Dermis lymphatic vessel endothelial cell (primary cell): Measurements from ENCODE around the gene ATXN7L3. TPM values are rescaled to one million over a fixed set of nuclear protein-coding genes. Genes with fewer than 3 reads are reported as not detected.

Experiments
- total RNA-seq: library from RNA; depleted of rRNA; stranded (reverse); fragments of >200 nt; gene quantifications from 2 replicates; pipeline ENCODE4 v1.2.1, GENCODE V29; 2014

The ATXN7L3 gene
- 33.9 and 34.8 TPM in 2 replicates for total RNA-seq

DNA sequence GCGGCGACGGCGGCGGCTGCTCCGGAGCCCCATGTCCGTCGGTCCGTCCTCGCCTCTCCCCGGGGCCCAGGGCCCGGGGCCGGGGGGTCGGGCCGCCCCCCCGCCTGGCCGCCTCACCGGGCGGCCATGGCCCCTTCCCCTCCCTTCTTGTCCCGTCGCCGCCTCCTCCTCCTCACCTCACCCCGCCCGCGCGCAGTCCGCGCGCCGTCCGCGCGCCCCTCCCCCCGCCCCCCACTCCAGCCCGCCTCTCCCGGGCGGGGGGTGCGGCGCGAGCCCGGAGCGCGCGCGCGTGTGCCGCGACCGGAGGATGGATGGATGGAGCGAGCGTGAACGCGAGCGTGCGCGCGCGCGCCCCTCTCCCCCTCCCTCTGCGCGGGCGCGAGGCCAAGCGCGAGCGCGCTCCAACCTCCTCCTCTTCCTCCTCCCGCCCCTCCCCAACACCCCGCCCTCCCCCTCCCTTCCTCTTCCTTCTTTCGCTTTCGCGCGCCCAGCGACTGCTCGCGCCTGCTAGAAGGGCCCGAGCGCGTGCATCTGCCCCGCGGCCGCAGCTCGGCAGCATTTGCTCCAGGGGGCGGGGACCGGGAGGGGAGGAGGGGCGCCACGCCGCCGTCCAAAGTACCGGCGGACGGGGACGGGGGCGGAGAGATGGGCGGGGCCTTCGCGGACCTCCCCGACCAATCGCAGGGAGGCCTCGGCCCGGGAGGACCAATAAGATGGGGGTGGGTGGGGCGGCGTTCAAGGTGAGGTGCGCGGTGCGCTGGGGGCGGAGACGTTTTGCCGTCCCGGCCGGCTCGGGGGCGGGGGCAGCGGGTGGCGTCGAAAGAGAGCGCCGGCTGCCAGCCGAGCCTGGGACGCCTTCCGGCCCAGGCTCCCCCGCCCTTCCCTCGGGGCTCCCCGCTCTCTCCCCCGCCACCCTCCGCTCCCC, at the start of gene ATXN7L3:
Gene ATXN7L3, minus strand, starts transcription at position 332 of the 925 bp plus-strand sequence. CDS start 1,814 bp downstream, outside the sequence.

DNA sequence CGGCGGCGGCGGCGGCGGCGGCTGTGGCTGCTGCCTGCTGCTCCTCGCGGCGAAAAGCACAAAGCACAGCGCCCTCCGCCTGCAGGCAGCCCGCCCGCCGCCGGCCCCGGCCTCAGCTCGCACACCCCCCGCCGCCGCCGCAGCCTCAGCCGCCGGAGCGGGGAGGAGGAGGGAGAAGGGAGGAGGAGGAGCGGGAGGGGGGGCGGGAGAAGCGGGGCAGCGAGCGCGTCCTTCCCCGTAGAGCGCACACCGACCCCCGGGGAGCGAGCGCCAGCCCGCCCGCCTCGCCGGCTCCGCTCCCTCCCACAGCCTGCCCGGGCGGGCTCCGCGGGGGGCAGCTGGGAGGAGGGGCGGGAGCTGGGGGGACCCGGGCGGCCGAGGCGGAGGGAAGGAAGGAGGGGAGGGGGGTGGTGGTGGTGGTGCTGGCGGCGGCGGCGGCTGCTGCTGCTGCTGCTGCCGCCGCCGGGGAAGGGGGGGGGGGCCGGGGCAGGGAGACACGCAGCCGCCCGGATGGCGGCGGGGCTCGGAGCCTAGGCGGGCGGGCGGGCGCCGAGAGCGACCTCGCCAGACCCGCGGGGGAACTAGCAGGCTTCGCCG, 20.0 kb upstream of the ATXN7L3 start, which contains the start of gene UBTF:
Gene UBTF, minus strand, starts transcription at position 60 of the 597 bp plus-strand sequence. CDS start 1,446 bp downstream, outside the sequence.

GRCh38 chr17:44186307-44187130, 13.2 kb downstream of the ATXN7L3 start, which contains the start of gene TMUB2:
Gene TMUB2 (plus strand): TSS chr17:44186972. CDS start chr17:44187709, 737 bp downstream.

DNA sequence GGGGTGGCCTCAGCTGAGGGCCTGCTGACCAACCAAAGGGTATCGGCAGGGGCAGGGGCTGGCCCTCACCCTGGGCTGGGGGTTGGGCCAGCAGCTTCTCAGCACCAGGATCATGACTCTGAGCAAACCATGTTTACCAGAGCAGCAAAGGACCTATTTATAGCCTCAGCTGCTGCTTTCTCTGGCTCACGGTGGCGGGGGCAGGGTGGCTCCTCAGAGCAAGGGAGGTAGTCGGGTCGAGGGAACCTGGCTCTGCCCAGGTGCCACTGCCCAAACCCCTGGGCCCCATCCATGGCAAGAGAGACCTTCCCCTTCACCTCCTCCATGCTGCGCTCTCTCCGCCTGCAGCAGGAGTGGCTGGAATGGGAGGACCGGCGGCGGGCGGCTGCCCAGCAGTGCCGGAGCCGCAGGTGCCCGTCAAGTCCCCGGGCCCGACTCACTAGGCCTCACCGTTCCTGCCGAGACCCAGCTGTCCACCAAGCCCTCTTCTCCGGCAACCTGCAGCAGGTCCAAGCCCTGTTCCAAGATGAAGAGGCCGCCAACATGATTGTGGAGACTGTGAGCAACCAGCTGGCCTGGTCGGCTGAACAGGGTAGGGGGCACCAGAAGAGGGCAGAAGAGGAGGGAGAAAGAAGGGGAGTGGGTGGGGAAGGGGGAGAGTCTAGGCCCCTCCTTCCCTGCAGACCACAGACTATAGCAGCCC, 29.0 kb downstream of the ATXN7L3 start, which contains the start of gene ASB16:
Gene ASB16, plus strand, starts transcription at position 206 of the 703 bp plus-strand sequence. Its CDS starts 86 bp downstream, at position 292.

Other genes starting within 250 kb of the ATXN7L3 start
- not detected in 2 replicates for gene PYY, start 245.9 kb downstream of the ATXN7L3 start, total RNA-seq
- gene NAGS, start 195.3 kb downstream of the ATXN7L3 start, total RNA-seq: 2.4 TPM in 2 replicates
- gene TMEM101, start 184.9 kb downstream of the ATXN7L3 start, total RNA-seq: 87.9 and 101 TPM in 2 replicates
- gene LSM12, start 133.2 kb downstream of the ATXN7L3 start, total RNA-seq: 22.0 and 22.6 TPM in 2 replicates
- gene G6PC3, start 129.1 kb downstream of the ATXN7L3 start, total RNA-seq: 19.2 and 25.9 TPM in 2 replicates
- 29.0 and 33.8 TPM in 2 replicates for gene HDAC5, start 76.2 kb downstream of the ATXN7L3 start, total RNA-seq
- 0.77 and 1.6 TPM in 2 replicates for gene HROB, start 58.0 kb downstream of the ATXN7L3 start, total RNA-seq
- not detected in 2 replicates for gene ASB16, start 29.2 kb downstream of the ATXN7L3 start, total RNA-seq
- gene TMUB2, start 12.9 kb downstream of the ATXN7L3 start, total RNA-seq: 28.0 and 33.6 TPM in 2 replicates
- gene UBTF, start 19.8 kb upstream of the ATXN7L3 start, total RNA-seq: 42.3 and 68.1 TPM in 2 replicates
- gene SLC4A1, start 68.3 kb upstream of the ATXN7L3 start, total RNA-seq: under 0.01 TPM in 1 of 2 replicates, not detected in the other
- gene RUNDC3A, start 108.7 kb upstream of the ATXN7L3 start, total RNA-seq: 0.22 and 0.95 TPM in 2 replicates
- 51.4 and 54.2 TPM in 2 replicates for gene SLC25A39, start 124.9 kb upstream of the ATXN7L3 start, total RNA-seq
- gene GRN, start 145.4 kb upstream of the ATXN7L3 start, total RNA-seq: 551 and 587 TPM in 2 replicates
- 5.0 TPM in 2 replicates for gene FAM171A2, start 164.0 kb upstream of the ATXN7L3 start, total RNA-seq
- gene ITGA2B, start 189.8 kb upstream of the ATXN7L3 start, total RNA-seq: 0.26 and 0.65 TPM in 2 replicates